HG03575 (cell line): ENCODE data around the gene NDUFAF8.

Experiments used
- ATAC-seq: cut with Tn5 transposase; IDR thresholded peaks from one replicate; pipeline ENCODE4 v1.9.1; 2021; ENCODE audit not compliant: unreplicated experiment, insufficient number of reproducible peaks, low FRiP score; ENCODE audit errors: extremely low read depth

The NDUFAF8 gene

GRCh38 chr17:81260641-81261040, 21.5 kb downstream of the NDUFAF8 start:
- ATAC-seq = no peak

- ATAC-seq = no peak
Observed at GRCh38 chr17:81261096-81261495, 22.0 kb downstream of the NDUFAF8 start.

- no peak for ATAC-seq
Observed at GRCh38 chr17:81261582-81262336, 22.6 kb downstream of the NDUFAF8 start.

GRCh38 chr17:81263371-81264181, 24.5 kb downstream of the NDUFAF8 start:
- ATAC-seq = no peak

- ATAC-seq = no peak
Observed at GRCh38 chr17:81264640-81265039, 25.5 kb downstream of the NDUFAF8 start.

GRCh38 chr17:81265576-81265975, 26.5 kb downstream of the NDUFAF8 start:
- ATAC-seq = no peak

GRCh38 chr17:81267390-81268067, 28.4 kb downstream of the NDUFAF8 start:
- no peak for ATAC-seq

GRCh38 chr17:81270279-81270678, 31.2 kb downstream of the NDUFAF8 start:
- no peak for ATAC-seq

GRCh38 chr17:81271226-81271625, 32.1 kb downstream of the NDUFAF8 start:
- no peak for ATAC-seq

- no peak for ATAC-seq
Observed at GRCh38 chr17:81272616-81273015, 33.5 kb downstream of the NDUFAF8 start.

GRCh38 chr17:81273698-81274470, 34.8 kb downstream of the NDUFAF8 start:
- no peak for ATAC-seq

GRCh38 chr17:81274471-81274855, 35.3 kb downstream of the NDUFAF8 start:
- ATAC-seq = no peak

GRCh38 chr17:81276781-81277180, 37.7 kb downstream of the NDUFAF8 start:
- no peak for ATAC-seq

- ATAC-seq = no peak
Observed at GRCh38 chr17:81277421-81277820, 38.3 kb downstream of the NDUFAF8 start.

- no peak for ATAC-seq
Observed at GRCh38 chr17:81277946-81278693, 39.0 kb downstream of the NDUFAF8 start.

GRCh38 chr17:81278831-81279230, 39.7 kb downstream of the NDUFAF8 start:
- ATAC-seq = no peak

- no peak for ATAC-seq
Observed at GRCh38 chr17:81279278-81280275, 40.5 kb downstream of the NDUFAF8 start.
